HCT116 (cell line): ENCODE results near the gene OS9. TPM values are rescaled to one million over a fixed set of nuclear protein-coding genes. Genes with fewer than 3 reads are reported as not detected.

Source experiments
- ATAC-seq: fragments of 200-7000 bp; cut with Tn5 transposase; 2 replicates; pipeline ENCODE4 v1.9.1; 2020; ENCODE audit warnings: mild to moderate bottlenecking, moderate library complexity
- BruUV-seq: library from RNA; stranded (reverse); fragments of 400-500 nt; replicated peaks from 2 replicates; lab custom pipeline; 2021; lab: Mats Ljungman, UMichigan
- CTCF ChIA-PET: fragments of 300-600 bp; sonication (Branson Sonifier 250); formaldehyde crosslinking; loops from one replicate; lab custom pipeline; 2021; ENCODE audit warnings: antibody characterized with exemption; lab: Charles Lee
- POLR2A ChIA-PET: fragments of 300-600, 350-600 bp; sonication (Branson Sonifier 250); formaldehyde crosslinking; loops from one replicate; lab custom pipeline; 2021; ENCODE audit warnings: antibody characterized with exemption; lab: Charles Lee
- RAD21 ChIA-PET, 2 experiments: fragments of 300-600 bp; sonication (Branson Sonifier 250); formaldehyde crosslinking; loops; one replicate each; lab custom pipeline; 2023; ENCODE audit warnings: low total read pairs in 2 of 2; ENCODE audit not compliant: uncharacterized antibody in 2 of 2, unreplicated experiment in 2 of 2, low non-redundant PET in 1 of 2; lab: Charles Lee
- DNase-seq: peaks from one replicate; pipeline ENCODE4 v3.0.0-alpha.2; 2010; ENCODE audit warnings: low read depth, low spot score
- H2AFZ ChIP-seq: fragments of 200-600 bp; shearing (Covaris generic), sonication (generic); 2 replicates; pipeline ENCODE4 v1.6.1; 2017; ENCODE audit warnings: low read depth, mixed run types, mixed read lengths, antibody characterized with exemption, low read length; ENCODE audit not compliant: poor library complexity, severe bottlenecking
- H3K27ac ChIP-seq: 2 replicates; pipeline ENCODE4 v1.5.1; 2012; ENCODE audit warnings: low read depth, low read length
- H3K27me3 ChIP-seq: fragments of 200-600 bp; sonication (generic); 2 replicates; pipeline ENCODE4 v1.6.1; 2016; ENCODE audit warnings: mixed run types, low read length, mixed read lengths; ENCODE audit not compliant: insufficient read depth
- H3K36me3 ChIP-seq, 2 experiments: fragments of 200-500 bp in 1 of 2; fragments of 200-600 bp in 1 of 2; sonication (Bioruptor generic) in 1 of 2; sonication (generic) in 1 of 2; 2 replicates each; pipeline versions ENCODE4 v1.5.1 to v1.6.1; 2014 to 2016; ENCODE audit warnings: low read length in 2 of 2, inconsistent platforms in 1 of 2, mixed read lengths in 1 of 2, mixed run types in 1 of 2; ENCODE audit not compliant: insufficient read depth in 2 of 2, control insufficient read depth in 1 of 2
- H3K4me1 ChIP-seq, 2 experiments: fragments of 200-600 bp in 1 of 2; sonication (generic) in 1 of 2; 2 replicates each; pipeline versions ENCODE4 v1.5.1 to v1.6.1; 2012 to 2017; ENCODE audit warnings: low read length in 2 of 2, inconsistent platforms in 1 of 2, mild to moderate bottlenecking in 1 of 2, mixed read lengths in 1 of 2, mixed run types in 1 of 2, moderate library complexity in 1 of 2; ENCODE audit not compliant: insufficient read depth in 2 of 2, control insufficient read depth in 1 of 2
- H3K4me2 ChIP-seq: fragments of 200-600 bp; sonication (generic); 2 replicates; pipeline ENCODE4 v1.6.1; 2017; ENCODE audit warnings: mixed run types, low read length, mixed read lengths
- H3K4me3 ChIP-seq, 2 experiments: fragments of 200-600 bp in 1 of 2; sonication (generic) in 1 of 2; replicated peaks in 1 of 2; 2 replicates each; pipeline ENCODE4 v1.5.1; 2011 to 2016; ENCODE audit warnings: low read length in 2 of 2, control low read depth in 1 of 2, low read depth in 1 of 2, mild to moderate bottlenecking in 1 of 2, mixed read lengths in 1 of 2, mixed run types in 1 of 2
- H3K79me2 ChIP-seq: fragments of 200-600 bp; sonication (generic); 2 replicates; pipeline ENCODE4 v1.6.1; 2017; ENCODE audit warnings: mild to moderate bottlenecking, mixed run types, low read length, moderate library complexity, mixed read lengths; ENCODE audit not compliant: insufficient read depth
- H3K9ac ChIP-seq: fragments of 200-600 bp; sonication (generic); 2 replicates; pipeline ENCODE4 v1.6.1; 2016; ENCODE audit warnings: low read length, mixed read lengths
- H3K9me2 ChIP-seq: fragments of 200-600 bp; sonication (generic), shearing (Covaris generic); 2 replicates; pipeline ENCODE4 v1.6.1; 2017; ENCODE audit warnings: mixed run types, mild to moderate bottlenecking, moderate library complexity; ENCODE audit not compliant: insufficient read depth
- H3K9me3 ChIP-seq, 2 experiments: fragments of 200-500 bp in 1 of 2; fragments of 200-600 bp in 1 of 2; sonication (Bioruptor generic) in 1 of 2; sonication (generic) in 1 of 2; 2 replicates each; pipeline ENCODE4 v1.6.1; 2014 to 2017; ENCODE audit warnings: low read length in 2 of 2, mixed read lengths in 2 of 2, inconsistent platforms in 1 of 2, low read depth in 1 of 2, mild to moderate bottlenecking in 1 of 2, mixed run types in 1 of 2, moderate library complexity in 1 of 2; ENCODE audit not compliant: control insufficient read depth in 1 of 2, insufficient read depth in 1 of 2
- H4K20me1 ChIP-seq: fragments of 200-600 bp; sonication (generic), shearing (Covaris generic); 2 replicates; pipeline ENCODE4 v1.6.1; 2017; ENCODE audit warnings: mixed run types, mild to moderate bottlenecking, moderate library complexity; ENCODE audit not compliant: insufficient read depth
- ATF3 ChIP-seq: IDR thresholded peaks from 2 replicates; pipeline ENCODE4 v1.6.1; 2012
- CTCF ChIP-seq, 3 experiments: fragments of 200-600 bp in 1 of 3; sonication (generic) in 1 of 3; IDR thresholded peaks in 2 of 3; conservative IDR thresholded peaks in 1 of 3; 2 replicates each; pipeline ENCODE4 v1.5.1; 2012 to 2017; ENCODE audit warnings: low read depth in 2 of 3, low read length in 2 of 3, antibody characterized with exemption in 1 of 3, borderline replicate concordance in 1 of 3, control low read depth in 1 of 3, mild to moderate bottlenecking in 1 of 3, mixed read lengths in 1 of 3, mixed run types in 1 of 3, moderate library complexity in 1 of 3; ENCODE audit not compliant: insufficient read depth in 1 of 3
- EGR1 ChIP-seq: IDR thresholded peaks from 2 replicates; pipeline ENCODE4 v1.6.1; 2012; ENCODE audit warnings: low read depth
- ELF1 ChIP-seq: IDR thresholded peaks from 2 replicates; pipeline ENCODE4 v1.6.1; 2012; ENCODE audit warnings: low read depth, borderline replicate concordance
- EZH2phosphoT487 ChIP-seq: fragments of 200-600 bp; IDR thresholded peaks from 2 replicates; pipeline ENCODE4 v1.6.1; 2018; ENCODE audit warnings: antibody characterized with exemption, borderline replicate concordance
- JUND ChIP-seq: IDR thresholded peaks from 2 replicates; pipeline ENCODE4 v1.6.1; 2012
- MAX ChIP-seq: IDR thresholded peaks from 2 replicates; pipeline ENCODE4 v1.6.1; 2012
- POLR2A ChIP-seq: IDR thresholded peaks from 2 replicates; pipeline ENCODE4 v1.7.0; 2011; ENCODE audit warnings: borderline replicate concordance; ENCODE audit not compliant: insufficient read depth, insufficient read length; ENCODE audit errors: extremely low read depth
- POLR2AphosphoS5 ChIP-seq: IDR thresholded peaks from 2 replicates; pipeline ENCODE4 v1.6.1; 2011; ENCODE audit warnings: mild to moderate bottlenecking, low read depth, low read length, moderate library complexity
- RAD21 ChIP-seq: IDR thresholded peaks from 2 replicates; pipeline ENCODE4 v1.6.1; 2012; ENCODE audit warnings: low read depth, mild to moderate bottlenecking
- SP1 ChIP-seq: IDR thresholded peaks from 2 replicates; pipeline ENCODE4 v1.6.1; 2012; ENCODE audit warnings: low read depth
- SRF ChIP-seq: IDR thresholded peaks from 2 replicates; pipeline ENCODE4 v1.6.1; 2012; ENCODE audit warnings: low read depth
- TCF7L2 ChIP-seq: IDR thresholded peaks from 2 replicates; pipeline ENCODE4 v1.7.0; 2011; ENCODE audit warnings: borderline replicate concordance, inconsistent platforms; ENCODE audit not compliant: insufficient read depth, insufficient read length; ENCODE audit errors: extremely low read depth
- YY1 ChIP-seq: IDR thresholded peaks from 2 replicates; pipeline ENCODE4 v1.6.1; 2011; ENCODE audit warnings: low read length, low read depth, moderate library complexity, mild to moderate bottlenecking; ENCODE audit not compliant: insufficient replicate concordance; ENCODE audit errors: extremely low read depth
- ZFX ChIP-seq: fragments of 450-650 bp; IDR thresholded peaks from 2 replicates; pipeline ENCODE4 v1.6.1; 2017
- ZNF274 ChIP-seq: fragments of 200-500 bp; sonication (Bioruptor generic); IDR thresholded peaks from 2 replicates; pipeline ENCODE4 v1.6.1; 2014; ENCODE audit warnings: mild to moderate bottlenecking, low read depth, low read length, inconsistent platforms
- intact Hi-C: fragments of 100-400 bp; cut with micrococcal nuclease; formaldehyde crosslinking; loops from 2 replicates; pipeline ENCODE4 v1.10.0; 2022
- microRNA-seq: library from miRNA; unstranded; fragments of <30 nt; microRNA quantifications from one replicate; pipeline ENCODE4, GENCODE V29; 2016; ENCODE audit warnings: borderline number of aligned reads
- total RNA-seq: library from RNA; stranded (reverse); gene quantifications from one replicate; pipeline ENCODE4 v1.2.1, GENCODE V29; 2021; ENCODE audit not compliant: unreplicated experiment

Gene OS9
- total RNA-seq, 1 experiment from 2014 or later: 98.4 TPM

- no TSS peak for BruUV-seq
- no peak overlapping the region for H3K27ac ChIP-seq
Observed at GRCh38 chr12:57770734-57771133, 76.8 kb downstream of the OS9 start.

More at GRCh38 chr12:57770734-57771133, 76.8 kb downstream of the OS9 start:
- ChIA-PET RAD21 (interaction anchor here in 1 of 2 experiments (0.5 kb wide), 1 partner anchor 10 kb away, joined by 3 read pairs; no protein-coding TSS in a partner anchor), CTCF (no interaction called here), POLR2A (no interaction called here)
- no peak for TF ChIP-seq SRF
- TF ChIP-seq POLR2A: no peak
- no peak for TF ChIP-seq POLR2AphosphoS5
- no peak for TF ChIP-seq EGR1
- TF ChIP-seq TCF7L2: no peak
- no peak for TF ChIP-seq YY1
- no peak for TF ChIP-seq SP1
- TF ChIP-seq ZFX: no peak
- TF ChIP-seq RAD21: no peak
- no peak for TF ChIP-seq ELF1
- no peak for TF ChIP-seq JUND
- no peak for TF ChIP-seq CTCF (IDR thresholded peaks at IDR 0.05 in 2 of 3, conservative IDR thresholded peaks at IDR 0.05 in 1 of 3; ENCODE audit: borderline replicate concordance in 1 of 3, insufficient read depth in 1 of 3, low read depth in 2 of 3, low read length in 2 of 3)
- TF ChIP-seq ZNF274: no peak
- TF ChIP-seq ATF3: no peak
- no peak for TF ChIP-seq MAX
- no peak for TF ChIP-seq EZH2phosphoT487
- peak overlapping the region; percentile 97 for H3K9ac ChIP-seq
- no peaks in the 10 kb centered on the region for H3K27me3 ChIP-seq
- DNase-seq (no peak), ATAC-seq (no peak)
- no peaks in the 10 kb centered on the region for H3K9me3 ChIP-seq
- intact Hi-C loops: no loop called here
- peaks cover 14 to 39% of the 10 kb centered on the region in 2 experiments for H3K4me1 ChIP-seq
- H3K36me3 ChIP-seq: peaks cover 6 to 27% of the 10 kb centered on the region in 2 experiments; a peak in 3 of 4 replicates
- H3K79me2 ChIP-seq: peaks cover 25% of the 10 kb centered on the region
- H4K20me1 ChIP-seq: no peaks in the 10 kb centered on the region
- H3K4me3 ChIP-seq: peak overlapping the region; percentile 91 to 97
- no peaks in the 10 kb centered on the region for H3K9me2 ChIP-seq
- H3K4me2 ChIP-seq: peak overlapping the region; percentile 88
- H2AFZ ChIP-seq: no peak overlapping the region

Small RNA genes within 50 kb of the gene (microRNA-seq; reads per million reads assigned to microRNA genes)
- gene MIR6759: not detected

Other genes starting within 250 kb of the OS9 start
- 0.89 TPM for gene INHBE, start 238.8 kb upstream of the OS9 start, total RNA-seq
- 6.4 TPM for gene GLI1, start 234.3 kb upstream of the OS9 start, total RNA-seq
- gene ARHGAP9, start 214.3 kb upstream of the OS9 start, total RNA-seq: 0.84 TPM
- gene MARS1, start 206.1 kb upstream of the OS9 start, total RNA-seq: 344 TPM
- gene DDIT3, start 173.6 kb upstream of the OS9 start, total RNA-seq: 84.7 TPM
- gene MBD6, start 171.3 kb upstream of the OS9 start, total RNA-seq: 70.1 TPM
- gene DCTN2, start 146.9 kb upstream of the OS9 start, total RNA-seq: 95.9 TPM
- 5.2 TPM for gene KIF5A, start 144.1 kb upstream of the OS9 start, total RNA-seq
- 38.4 TPM for gene PIP4K2C, start 102.9 kb upstream of the OS9 start, total RNA-seq
- gene DTX3, start 89.3 kb upstream of the OS9 start, total RNA-seq: 0.37 TPM
- 3.6 TPM for gene ARHGEF25, start 82.7 kb upstream of the OS9 start, total RNA-seq
- gene B4GALNT1, start 60.9 kb upstream of the OS9 start, total RNA-seq: 31.3 TPM
- gene AGAP2, start 44.6 kb downstream of the OS9 start, total RNA-seq: 15.8 TPM
- gene TSPAN31, start 50.9 kb downstream of the OS9 start, total RNA-seq: 14.9 TPM
- gene CDK4, start 58.2 kb downstream of the OS9 start, total RNA-seq: 206 TPM
- 21.8 TPM for gene MARCHF9, start 61.0 kb downstream of the OS9 start, total RNA-seq
- 11.6 TPM for gene CYP27B1, start 72.9 kb downstream of the OS9 start, total RNA-seq
- 56.6 TPM for gene METTL1, start 78.0 kb downstream of the OS9 start, total RNA-seq
- 5.0 TPM for gene EEF1AKMT3, start 78.5 kb downstream of the OS9 start, total RNA-seq
- 53.2 TPM for gene TSFM, start 88.7 kb downstream of the OS9 start, total RNA-seq
- 1.1 TPM for gene AVIL, start 124.6 kb downstream of the OS9 start, total RNA-seq
- gene CTDSP2, start 152.6 kb downstream of the OS9 start, total RNA-seq: 82.7 TPM
- gene ATP23, start 247.4 kb downstream of the OS9 start, total RNA-seq: 9.1 TPM